K562 (cell line): ENCODE data around the gene FCSK. TPM values are rescaled to one million over a fixed set of nuclear protein-coding genes. Genes with fewer than 3 reads are reported as not detected.

Source experiments
- ATF6 ChIP-seq: sonication (generic); formaldehyde crosslinking; IDR thresholded peaks from 2 replicates; pipeline ENCODE4 v1.4.0; 2020; ENCODE audit warnings: mild to moderate bottlenecking, missing genetic modification reagents
- CREB1 ChIP-seq, 2 experiments: sonication (generic) in 1 of 2; formaldehyde crosslinking in 1 of 2; IDR thresholded peaks; 2 replicates each; pipeline versions ENCODE4 v1.6.1 to v1.8.0; 2012 to 2022; ENCODE audit warnings: inconsistent platforms in 1 of 2, mild to moderate bottlenecking in 1 of 2, missing genetic modification reagents in 1 of 2, moderate library complexity in 1 of 2
- CREB3 ChIP-seq: fragments of 450-650 bp; conservative IDR thresholded peaks from 2 replicates; pipeline ENCODE4 v1.6.1; 2016; ENCODE audit warnings: missing genetic modification characterization, low read depth, mild to moderate bottlenecking, missing compliant biosample characterization, moderate library complexity
- CREM ChIP-seq: IDR thresholded peaks from 2 replicates; pipeline ENCODE4 v1.6.1; 2014; ENCODE audit warnings: antibody characterized with exemption, low read depth
- EGR1 ChIP-seq: fragments of 450-650 bp; conservative IDR thresholded peaks from 2 replicates; pipeline ENCODE4 v1.6.1; 2017; ENCODE audit warnings: mild to moderate bottlenecking
- EP300 ChIP-seq: IDR thresholded peaks from 2 replicates; pipeline ENCODE4 v1.6.1; 2012; ENCODE audit warnings: low read length, improper control_type of control experiment
- GATA2 ChIP-seq: sonication (generic); formaldehyde crosslinking; IDR thresholded peaks from 2 replicates; pipeline ENCODE4 v1.4.0; 2020; ENCODE audit warnings: mild to moderate bottlenecking, missing genetic modification reagents
- GTF2E2 ChIP-seq: fragments of 200-800 bp; sonication (Bioruptor generic); IDR thresholded peaks from 2 replicates; pipeline ENCODE4 v1.6.1; 2016; ENCODE audit warnings: missing genetic modification characterization, missing compliant biosample characterization
- GTF2F1 ChIP-seq: IDR thresholded peaks from 2 replicates; pipeline ENCODE4 v1.6.1; 2011; ENCODE audit warnings: low read depth, low read length, improper control_type of control experiment
- HNRNPUL1 ChIP-seq: fragments of 200-400 bp; formaldehyde crosslinking; IDR thresholded peaks from 2 replicates; pipeline ENCODE4 v1.6.1; 2017; ENCODE audit warnings: low read length
- MEIS2 ChIP-seq: fragments of 450-650 bp; IDR thresholded peaks from 2 replicates; pipeline ENCODE4 v1.6.1; 2014; ENCODE audit warnings: mild to moderate bottlenecking; ENCODE audit not compliant: partially characterized antibody
- POLR2AphosphoS5 ChIP-seq: IDR thresholded peaks from 2 replicates; pipeline ENCODE4 v1.6.1; 2011; ENCODE audit warnings: mild to moderate bottlenecking, low read depth, low read length, moderate library complexity; ENCODE audit not compliant: control insufficient read depth, insufficient read depth
- RBM39 ChIP-seq: fragments of 200-400 bp; formaldehyde crosslinking; optimal IDR thresholded peaks from 2 replicates; pipeline ENCODE3; 2018; ENCODE audit warnings: low read depth, low read length
- RNF219 ChIP-seq: fragments of 250-450 bp; sonication (Bioruptor Pico); IDR thresholded peaks from 2 replicates; pipeline ENCODE4 v1.5.0; 2022; ENCODE audit warnings: mild to moderate bottlenecking
- SAFB2 ChIP-seq: fragments of 200-400 bp; formaldehyde crosslinking; IDR thresholded peaks from 2 replicates; pipeline ENCODE4 v1.6.1; 2018; ENCODE audit warnings: borderline replicate concordance, low read length, low read depth, moderate library complexity; ENCODE audit not compliant: severe bottlenecking
- SAP30 ChIP-seq: fragments of 200-600 bp; sonication (generic); IDR thresholded peaks from 2 replicates; pipeline ENCODE4 v1.6.1; 2012; ENCODE audit warnings: borderline replicate concordance, low read depth, mild to moderate bottlenecking, moderate library complexity, low read length, control low read depth, inconsistent platforms; ENCODE audit not compliant: insufficient read depth, poor library complexity, severe bottlenecking
- TEAD2 ChIP-seq: fragments of 450-650 bp; IDR thresholded peaks from 2 replicates; pipeline ENCODE4 v1.6.1; 2016; ENCODE audit warnings: missing genetic modification characterization, control low read depth, missing compliant biosample characterization
- VEZF1 ChIP-seq: fragments of 200-800 bp; sonication (Bioruptor generic); IDR thresholded peaks from 2 replicates; pipeline ENCODE4 v1.6.1; 2017; ENCODE audit warnings: missing genetic modification characterization, missing compliant biosample characterization
- ZNF124 ChIP-seq: sonication (generic); formaldehyde crosslinking; IDR thresholded peaks from 2 replicates; pipeline ENCODE4 v1.8.1; 2022; ENCODE audit warnings: missing genetic modification reagents
- polyA plus RNA-seq, 8 experiments: library from polyadenylated mRNA; depleted of rRNA in 4 of 8; stranded (reverse) in 5 of 8; unstranded in 3 of 8; fragments of >200 nt; fragmentation: Nextera tagmentation in 2 of 8; fragmentation: Illumina TruSeq in 1 of 8; extraction: Ambion mirVana in 2 of 8; extraction: Trizol in 1 of 8; gene quantifications; 2 replicates each; pipeline versions ENCODE4 v1.2.1 to v1.2.3, GENCODE V29; 2011 to 2014; ENCODE audit warnings: inconsistent platforms in 1 of 8, missing spikeins in 1 of 8
- total RNA-seq, 7 experiments: library from RNA; depleted of rRNA in 6 of 7; stranded (reverse); fragments of >200 nt in 6 of 7; fragmentation: Illumina TruSeq in 2 of 7; extraction: Trizol in 2 of 7; gene quantifications; 2 replicates each; pipeline versions ENCODE4 v1.2.1 to v1.2.3, GENCODE V29; 2011 to 2021; ENCODE audit warnings: low replicate concordance in 1 of 7

Gene FCSK
- total and polyA plus RNA-seq, 9 of the 15 experiments (the other 6 are each of a cell fraction or from before 2014, with no cell fraction given) = 0.92 to 18.6 (median 8.3) TPM

- TF ChIP-seq EP300 = no peak
- no peak for TF ChIP-seq TEAD2 (tag)
- TF ChIP-seq RNF219 (CRISPR knock-in tag) = no peak
- peak; percentile 31 for TF ChIP-seq MEIS2
- TF ChIP-seq EGR1 = peak; percentile 67
- no peak; the same call in 1 of the 2 replicates for TF ChIP-seq CREB1 (IDR thresholded peaks at IDR 0.05)
- no peak for TF ChIP-seq CREB1 (CRISPR knock-in tag; IDR thresholded peaks at IDR 0.05)
- TF ChIP-seq VEZF1 (CRISPR knock-in tag) = no peak; the same call in 1 of the 2 replicates
- TF ChIP-seq GTF2E2 (tag) = peak; percentile 99; the same call in 1 of the 2 replicates
- peak; percentile 49; the same call in 1 of the 2 replicates for TF ChIP-seq POLR2AphosphoS5
- TF ChIP-seq GTF2F1 = no peak
- TF ChIP-seq RBM39 = peak; percentile 58
- 0 out of 2 replicates have a peak, but pooled peaks have one; percentile 35 for TF ChIP-seq HNRNPUL1
- TF ChIP-seq SAP30 = no peak
- TF ChIP-seq CREM = peak; percentile 59
- no peak for TF ChIP-seq ZNF124
- TF ChIP-seq ATF6 (CRISPR knock-in tag) = no peak
- TF ChIP-seq GATA2 (CRISPR knock-in tag) = no peak
- no peak for TF ChIP-seq SAFB2
- no peak for TF ChIP-seq CREB3 (tag)
These were observed 68.8 kb downstream of the FCSK start, which contains the start of gene COG4 (continued) for GRCh38 chr16:70523076-70523742.
